Endothelial cell of umbilical vein (primary cell): ENCODE measurements around the gene CHST11.

ENCODE experiments used
- CTCF ChIP-seq, 2 donors: IDR thresholded peaks; 1 replicate in 1 of 2; 2 replicates in 1 of 2; pipeline ENCODE4 v1.5.1; 2011; ENCODE audit warnings: low read length in 2 of 2, mild to moderate bottlenecking in 2 of 2, moderate library complexity in 2 of 2, control low read depth in 1 of 2, inconsistent platforms in 1 of 2, low read depth in 1 of 2; ENCODE audit not compliant: insufficient read depth in 1 of 2; ENCODE audit errors: extremely low read depth in 1 of 2
- EZH2 ChIP-seq: IDR thresholded peaks from 2 replicates; pipeline ENCODE4 v1.6.1; 2012; ENCODE audit warnings: borderline replicate concordance, low read depth, mild to moderate bottlenecking, moderate library complexity, low read length, inconsistent platforms; ENCODE audit not compliant: severe bottlenecking
- FOS ChIP-seq: IDR thresholded peaks from 2 replicates; pipeline ENCODE4 v1.6.1; 2011; ENCODE audit warnings: mild to moderate bottlenecking, low read length, moderate library complexity, borderline replicate concordance; ENCODE audit not compliant: insufficient read depth
- GATA2 ChIP-seq: IDR thresholded peaks from 2 replicates; pipeline ENCODE4 v1.7.0; 2011; ENCODE audit warnings: low read depth, mild to moderate bottlenecking, moderate library complexity, mixed read lengths, low read length; ENCODE audit not compliant: insufficient read length, insufficient read depth
- JUN ChIP-seq: IDR thresholded peaks from 2 replicates; pipeline ENCODE4 v1.6.1; 2011; ENCODE audit warnings: borderline replicate concordance, low read depth; ENCODE audit not compliant: insufficient read length, insufficient read depth
- MAX ChIP-seq: IDR thresholded peaks from 2 replicates; pipeline ENCODE4 v1.6.1; 2011; ENCODE audit not compliant: insufficient read depth, insufficient read length
- POLR2A ChIP-seq: IDR thresholded peaks from 2 replicates; pipeline ENCODE4 v1.6.1; 2012; ENCODE audit warnings: low read depth, mild to moderate bottlenecking, control low read depth, low read length
- POLR2AphosphoS5 ChIP-seq: IDR thresholded peaks from 2 replicates; pipeline ENCODE4 v1.6.1; 2012; ENCODE audit warnings: low read depth, mild to moderate bottlenecking, control low read depth, low read length, moderate library complexity; ENCODE audit not compliant: insufficient read depth

- no peak for TF ChIP-seq CTCF (IDR thresholded peaks at IDR 0.05; ENCODE audit: extremely low read depth in 1 of 2, insufficient read depth in 1 of 2, low read depth in 1 of 2, low read length in 2 of 2)
- TF ChIP-seq POLR2A = no peak
- no peak for TF ChIP-seq POLR2AphosphoS5
- TF ChIP-seq GATA2 = no peak
- no peak for TF ChIP-seq EZH2
- TF ChIP-seq JUN = no peak
- TF ChIP-seq MAX = no peak
- TF ChIP-seq FOS = no peak
These were observed 263.7 kb downstream of the CHST11 start for GRCh38 chr12:104720339-104721038.
